HCT116 (cell line): ENCODE data around the gene SLC19A1.

ENCODE experiments used
- EZH2phosphoT487 ChIP-seq: fragments of 200-600 bp; IDR thresholded peaks from 2 replicates; pipeline ENCODE4 v1.6.1; 2018; ENCODE audit warnings: antibody characterized with exemption, borderline replicate concordance
- SIN3A ChIP-seq: IDR thresholded peaks from 2 replicates; pipeline ENCODE4 v1.6.1; 2012; ENCODE audit warnings: low read depth
- ZFX ChIP-seq: fragments of 450-650 bp; IDR thresholded peaks from 2 replicates; pipeline ENCODE4 v1.6.1; 2017
- ZNF274 ChIP-seq: fragments of 200-500 bp; sonication (Bioruptor generic); IDR thresholded peaks from 2 replicates; pipeline ENCODE4 v1.6.1; 2014; ENCODE audit warnings: mild to moderate bottlenecking, low read depth, low read length, inconsistent platforms
- TF ChIP-seq, protein P1 (sequence below), 3 experiments: fragments of 200-600 bp in 1 of 3; sonication (generic) in 1 of 3; IDR thresholded peaks in 2 of 3; conservative IDR thresholded peaks in 1 of 3; 2 replicates each; pipeline ENCODE4 v1.5.1; 2012 to 2017; ENCODE audit warnings: low read depth in 2 of 3, low read length in 2 of 3, antibody characterized with exemption in 1 of 3, borderline replicate concordance in 1 of 3, control low read depth in 1 of 3, mild to moderate bottlenecking in 1 of 3, mixed read lengths in 1 of 3, mixed run types in 1 of 3, moderate library complexity in 1 of 3; ENCODE audit not compliant: insufficient read depth in 1 of 3

DNA sequence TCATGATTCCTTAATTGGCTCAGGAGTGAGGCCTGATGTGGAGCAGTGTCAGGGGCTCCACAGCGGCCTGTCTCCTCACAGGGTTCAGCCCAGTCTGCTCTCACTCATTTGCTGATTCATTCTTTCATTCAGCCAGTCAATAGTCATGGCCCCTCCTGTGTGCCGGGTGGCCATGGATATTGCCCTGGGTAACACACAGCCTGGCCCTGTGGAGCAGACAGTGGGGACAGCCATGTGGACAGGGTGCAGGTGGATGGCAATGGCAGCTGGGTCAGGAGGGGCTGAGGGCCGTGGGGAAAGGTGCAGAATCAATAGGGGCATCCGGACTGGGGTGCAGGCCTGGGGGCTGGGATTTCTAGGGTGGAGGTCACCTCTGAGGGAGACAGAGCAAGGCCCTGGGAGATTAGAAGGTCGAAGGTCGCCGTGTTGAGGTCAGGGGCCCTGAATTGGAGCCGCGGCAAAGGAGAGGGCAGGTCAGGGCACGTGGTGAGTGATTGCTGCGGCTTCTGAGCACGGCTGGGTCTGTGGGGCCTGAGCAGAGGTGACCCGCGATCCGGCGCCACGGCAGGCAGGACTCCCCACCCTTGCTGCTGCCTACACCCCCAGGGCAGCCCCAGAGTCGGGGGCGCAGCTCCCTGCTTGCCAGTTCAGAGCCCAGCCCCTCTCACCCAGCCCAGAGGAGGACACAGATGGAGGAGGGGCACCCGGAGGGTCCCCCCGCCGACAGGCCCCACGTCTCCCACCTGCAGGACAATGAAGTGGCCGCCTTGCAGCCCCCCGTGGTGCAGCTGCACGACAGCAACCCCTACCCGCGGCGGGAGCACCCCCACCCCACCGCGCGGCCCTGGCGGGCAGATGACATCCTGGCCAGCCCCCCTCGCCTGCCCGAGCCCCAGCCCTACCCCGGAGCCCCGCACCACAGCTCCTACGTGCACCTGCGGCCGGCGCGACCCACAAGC, 33.4 kb downstream of the SLC19A1 start:
- TF ChIP-seq, protein P1, sequence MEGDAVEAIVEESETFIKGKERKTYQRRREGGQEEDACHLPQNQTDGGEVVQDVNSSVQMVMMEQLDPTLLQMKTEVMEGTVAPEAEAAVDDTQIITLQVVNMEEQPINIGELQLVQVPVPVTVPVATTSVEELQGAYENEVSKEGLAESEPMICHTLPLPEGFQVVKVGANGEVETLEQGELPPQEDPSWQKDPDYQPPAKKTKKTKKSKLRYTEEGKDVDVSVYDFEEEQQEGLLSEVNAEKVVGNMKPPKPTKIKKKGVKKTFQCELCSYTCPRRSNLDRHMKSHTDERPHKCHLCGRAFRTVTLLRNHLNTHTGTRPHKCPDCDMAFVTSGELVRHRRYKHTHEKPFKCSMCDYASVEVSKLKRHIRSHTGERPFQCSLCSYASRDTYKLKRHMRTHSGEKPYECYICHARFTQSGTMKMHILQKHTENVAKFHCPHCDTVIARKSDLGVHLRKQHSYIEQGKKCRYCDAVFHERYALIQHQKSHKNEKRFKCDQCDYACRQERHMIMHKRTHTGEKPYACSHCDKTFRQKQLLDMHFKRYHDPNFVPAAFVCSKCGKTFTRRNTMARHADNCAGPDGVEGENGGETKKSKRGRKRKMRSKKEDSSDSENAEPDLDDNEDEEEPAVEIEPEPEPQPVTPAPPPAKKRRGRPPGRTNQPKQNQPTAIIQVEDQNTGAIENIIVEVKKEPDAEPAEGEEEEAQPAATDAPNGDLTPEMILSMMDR (IDR thresholded peaks at IDR 0.05 in 2 of 3, conservative IDR thresholded peaks at IDR 0.05 in 1 of 3; ENCODE audit: borderline replicate concordance in 1 of 3, insufficient read depth in 1 of 3, low read depth in 2 of 3, low read length in 2 of 3), result no peak
- TF ChIP-seq EZH2phosphoT487 (no peak), SIN3A (no peak), ZNF274 (no peak), ZFX (no peak)
